ENCODE results near the gene MAP3K7. TPM values are rescaled to one million over a fixed set of nuclear protein-coding genes. Genes with fewer than 3 reads are reported as not detected.

Gene MAP3K7
- total RNA-seq, 1 donor from 2014 or later, result 27.2 TPM

DNA sequence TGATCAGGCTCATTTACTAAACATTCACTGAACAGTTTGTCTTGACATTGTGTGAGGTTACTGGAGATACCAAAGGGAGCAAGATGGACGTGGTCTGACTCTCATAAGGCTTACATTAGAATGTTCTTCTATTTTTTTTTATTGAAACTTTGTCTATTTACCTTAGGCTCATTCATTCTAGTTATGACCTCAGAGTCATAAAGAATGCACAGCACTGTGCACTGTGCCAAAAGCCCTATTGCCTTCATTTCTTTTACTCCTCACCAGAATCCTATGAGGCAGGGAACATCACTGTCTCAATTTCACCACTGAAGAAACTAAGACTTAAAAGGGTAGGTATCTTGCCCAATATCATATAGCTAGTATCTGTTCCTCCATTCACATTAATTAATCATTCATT is 94.5 kb downstream of the MAP3K7 start:
- ChIA-PET POLR2A (no interaction called here), CTCF (interaction anchor here (2.3 kb wide), 1 partner anchor 13 kb away, joined by 8 read pairs; no protein-coding TSS in a partner anchor)
- Mint-ChIP-seq H3K4me3 (no peak overlapping the region), H3K27ac (no peak overlapping the region), H3K27me3 (peaks cover 22% of the 10 kb centered on the region), H3K36me3 (ENCODE audit: low read depth) (no peaks in the 10 kb centered on the region), H3K4me1 (no peaks in the 10 kb centered on the region), H3K9me3 (no peaks in the 10 kb centered on the region)
- ATAC-seq (ENCODE audit: low read depth) (no peak), DNase-seq (no peak)
- intact Hi-C loops (cut with micrococcal nuclease), result no loop called here
- TF ChIP-seq, protein P1, sequence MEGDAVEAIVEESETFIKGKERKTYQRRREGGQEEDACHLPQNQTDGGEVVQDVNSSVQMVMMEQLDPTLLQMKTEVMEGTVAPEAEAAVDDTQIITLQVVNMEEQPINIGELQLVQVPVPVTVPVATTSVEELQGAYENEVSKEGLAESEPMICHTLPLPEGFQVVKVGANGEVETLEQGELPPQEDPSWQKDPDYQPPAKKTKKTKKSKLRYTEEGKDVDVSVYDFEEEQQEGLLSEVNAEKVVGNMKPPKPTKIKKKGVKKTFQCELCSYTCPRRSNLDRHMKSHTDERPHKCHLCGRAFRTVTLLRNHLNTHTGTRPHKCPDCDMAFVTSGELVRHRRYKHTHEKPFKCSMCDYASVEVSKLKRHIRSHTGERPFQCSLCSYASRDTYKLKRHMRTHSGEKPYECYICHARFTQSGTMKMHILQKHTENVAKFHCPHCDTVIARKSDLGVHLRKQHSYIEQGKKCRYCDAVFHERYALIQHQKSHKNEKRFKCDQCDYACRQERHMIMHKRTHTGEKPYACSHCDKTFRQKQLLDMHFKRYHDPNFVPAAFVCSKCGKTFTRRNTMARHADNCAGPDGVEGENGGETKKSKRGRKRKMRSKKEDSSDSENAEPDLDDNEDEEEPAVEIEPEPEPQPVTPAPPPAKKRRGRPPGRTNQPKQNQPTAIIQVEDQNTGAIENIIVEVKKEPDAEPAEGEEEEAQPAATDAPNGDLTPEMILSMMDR (IDR thresholded peaks at IDR 0.05), result no peak

DNA sequence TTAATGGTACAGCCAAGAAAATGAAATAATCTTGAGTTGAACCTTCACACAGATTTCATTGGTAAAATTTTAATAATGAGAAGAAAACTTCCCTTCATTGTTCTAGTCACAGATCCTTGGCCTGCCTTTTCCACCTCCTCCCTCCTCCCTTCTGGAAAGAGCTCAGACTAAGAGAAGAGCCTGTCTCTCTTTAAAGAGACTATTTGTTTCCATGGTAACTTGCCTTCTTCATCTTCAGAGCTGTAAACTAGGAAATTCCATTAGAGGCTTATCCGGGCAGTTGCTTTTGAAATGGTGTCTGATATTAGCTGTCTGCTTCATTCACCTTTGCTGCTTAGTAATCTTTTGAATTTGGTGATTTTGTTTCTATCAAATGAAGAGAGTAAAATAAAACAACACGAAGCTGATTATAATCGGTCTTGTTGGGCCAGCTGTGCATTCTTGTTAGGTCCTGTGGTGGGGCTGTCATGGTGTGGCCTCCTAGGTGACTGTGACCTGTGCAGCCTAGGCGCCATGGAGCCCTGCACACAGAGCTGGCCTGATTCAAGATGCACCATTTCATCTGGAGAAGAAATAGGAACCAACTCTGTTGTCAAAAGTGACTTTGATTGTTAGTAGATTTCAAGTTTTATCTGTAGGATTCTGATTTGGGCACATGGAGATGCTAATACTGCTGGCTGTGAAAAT is 96.7 kb downstream of the MAP3K7 start:
- intact Hi-C loops (cut with micrococcal nuclease), result no loop called here
- CTCF ChIA-PET, result interaction anchor here (0.9 to 1.4 kb wide), 2 partner anchors 11 to 550 kb away, joined by 3 to 4 read pairs; no protein-coding TSS in a partner anchor
- Mint-ChIP-seq H3K9me3 (peaks cover 10% of the 10 kb centered on the region), H3K4me3 (no peak overlapping the region), H3K4me1 (peaks cover 7% of the 10 kb centered on the region), H3K36me3 (ENCODE audit: low read depth) (no peaks in the 10 kb centered on the region), H3K27me3 (peaks cover 20% of the 10 kb centered on the region), H3K27ac (no peak overlapping the region)
- TF ChIP-seq, protein P1 (IDR thresholded peaks at IDR 0.05), result no peak
- DNase-seq (no peak), ATAC-seq (ENCODE audit: low read depth) (no peak)
- POLR2A ChIA-PET, result no interaction called here

DNA sequence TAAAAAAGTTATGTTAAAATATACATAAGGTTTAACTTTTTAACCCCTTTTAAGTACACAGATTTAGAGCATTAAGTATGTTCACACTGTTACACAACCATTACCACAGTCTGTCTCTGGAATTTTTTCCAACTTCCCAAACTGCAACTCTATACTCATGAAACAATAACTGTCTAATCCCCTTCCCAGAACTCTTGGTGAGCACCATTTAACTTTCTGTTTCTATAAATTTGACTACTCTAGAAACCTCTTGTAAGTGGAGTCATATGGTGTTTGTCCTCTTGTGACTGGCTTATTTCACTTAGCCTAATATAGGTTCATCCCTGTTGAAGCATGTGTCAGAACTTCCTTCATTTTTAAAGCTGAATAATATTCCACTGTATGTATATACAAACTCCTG is 98.1 kb downstream of the MAP3K7 start:
- H3K27me3 Mint-ChIP-seq, result peaks cover 13% of the 10 kb centered on the region
- H3K9me3 Mint-ChIP-seq, result peaks cover 10% of the 10 kb centered on the region
- TF ChIP-seq, protein P1 (IDR thresholded peaks at IDR 0.05), result no peak
- H3K27ac Mint-ChIP-seq, result no peak overlapping the region
- DNase-seq (no peak), ATAC-seq (ENCODE audit: low read depth) (no peak)
- ChIA-PET CTCF (no interaction called here), POLR2A (no interaction called here)
- H3K4me1 Mint-ChIP-seq, result peaks cover 7% of the 10 kb centered on the region
- intact Hi-C loops (cut with micrococcal nuclease), result no loop called here
- no peak overlapping the region for H3K4me3 Mint-ChIP-seq
- no peaks in the 10 kb centered on the region for H3K36me3 Mint-ChIP-seq (ENCODE audit: low read depth)

DNA sequence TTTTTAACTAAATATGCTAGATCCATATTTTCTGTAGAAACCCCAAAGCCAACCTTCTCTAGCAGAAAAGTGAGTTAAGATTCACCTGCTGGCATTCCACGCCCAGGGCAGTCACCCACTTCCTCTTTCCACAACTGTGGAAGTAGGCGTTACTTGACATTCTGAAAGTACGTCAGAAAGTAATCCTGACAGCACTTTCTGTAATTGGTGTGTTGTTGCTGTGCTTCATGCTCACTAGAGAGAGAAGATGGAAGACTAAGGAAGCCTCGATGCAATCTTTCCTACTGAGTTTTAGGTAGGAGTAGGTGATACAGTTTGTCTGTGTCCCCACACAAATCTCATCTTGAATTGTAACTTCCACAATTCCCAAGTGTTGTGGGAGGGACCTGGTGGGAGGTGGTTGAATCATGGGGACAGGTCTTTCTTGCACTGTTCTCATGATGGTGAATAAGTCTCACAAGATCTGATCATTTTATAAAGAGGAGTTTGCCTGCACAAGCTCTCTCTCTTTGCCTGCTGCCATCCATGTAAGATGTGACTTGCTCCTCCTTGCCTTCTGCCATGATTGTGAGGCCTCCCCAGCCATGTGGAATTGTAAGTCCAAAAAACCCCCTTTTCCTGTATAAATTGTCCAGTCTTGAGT is 101.1 kb downstream of the MAP3K7 start:
- Mint-ChIP-seq H3K36me3 (ENCODE audit: low read depth) (no peaks in the 10 kb centered on the region), H3K27me3 (no peaks in the 10 kb centered on the region), H3K9me3 (peaks cover 10% of the 10 kb centered on the region), H3K4me1 (peaks cover 7% of the 10 kb centered on the region), H3K27ac (no peak overlapping the region), H3K4me3 (no peak overlapping the region)
- no peak for DNase-seq
- ChIA-PET POLR2A (no interaction called here), CTCF (no interaction called here)
- TF ChIP-seq, protein P1 (IDR thresholded peaks at IDR 0.05), result no peak
- ATAC-seq (ENCODE audit: low read depth), result peak; percentile 68
- intact Hi-C loops (cut with micrococcal nuclease), result no loop called here

DNA sequence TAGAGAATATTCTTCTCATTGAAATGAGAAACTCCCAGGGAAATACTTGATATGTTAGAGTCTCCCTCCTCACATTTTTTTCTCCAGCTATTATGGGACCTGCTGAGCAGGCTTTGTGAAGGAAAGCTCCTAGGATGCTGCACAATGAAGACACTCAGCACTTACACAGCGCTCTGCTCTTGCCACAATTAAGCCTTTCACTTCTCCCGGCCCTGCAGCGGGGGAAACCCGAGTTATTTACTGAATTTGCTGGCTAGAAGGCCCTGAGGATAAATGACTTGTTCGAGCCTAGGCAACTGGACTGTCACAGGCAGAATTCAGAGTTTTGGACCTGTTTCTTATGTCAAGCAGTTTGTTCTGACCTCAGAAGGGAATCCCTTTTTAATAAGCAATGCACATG is 102.0 kb downstream of the MAP3K7 start:
- H3K4me3 Mint-ChIP-seq, result no peak overlapping the region
- CTCF ChIA-PET, result interaction anchor here (2.8 kb wide), 1 partner anchor 544 kb away, joined by 14 read pairs; no protein-coding TSS in a partner anchor
- intact Hi-C loops (cut with micrococcal nuclease), result no loop called here
- peaks cover 7% of the 10 kb centered on the region for H3K4me1 Mint-ChIP-seq
- no peaks in the 10 kb centered on the region for H3K36me3 Mint-ChIP-seq (ENCODE audit: low read depth)
- DNase-seq (no peak), ATAC-seq (ENCODE audit: low read depth) (no peak)
- no peak overlapping the region for H3K27ac Mint-ChIP-seq
- H3K9me3 Mint-ChIP-seq, result peaks cover 10% of the 10 kb centered on the region
- TF ChIP-seq, protein P1 (IDR thresholded peaks at IDR 0.05), result no peak
- no peaks in the 10 kb centered on the region for H3K27me3 Mint-ChIP-seq
- POLR2A ChIA-PET, result no interaction called here
